Measurements from ENCODE around the gene C9orf43. TPM values are rescaled to one million over a fixed set of nuclear protein-coding genes. Genes with fewer than 3 reads are reported as not detected.
A peak's percentile ranks its signal among the peaks of the same experiment; 100 is the strongest.

Gene C9orf43
- total RNA-seq, 1 donor from 2014 or later, result 0.80 TPM

GRCh38 chr9:113452113-113452605, 41.6 kb downstream of the C9orf43 start:
- Mint-ChIP-seq H3K4me3 (no peak overlapping the region), H3K9me3 (no peaks in the 10 kb centered on the region), H3K27me3 (no peaks in the 10 kb centered on the region), H3K36me3 (no peaks in the 10 kb centered on the region), H3K4me1 (ENCODE audit: unreplicated experiment) (peaks cover 21% of the 10 kb centered on the region), H3K27ac (no peak overlapping the region)
- TF ChIP-seq, protein P1, sequence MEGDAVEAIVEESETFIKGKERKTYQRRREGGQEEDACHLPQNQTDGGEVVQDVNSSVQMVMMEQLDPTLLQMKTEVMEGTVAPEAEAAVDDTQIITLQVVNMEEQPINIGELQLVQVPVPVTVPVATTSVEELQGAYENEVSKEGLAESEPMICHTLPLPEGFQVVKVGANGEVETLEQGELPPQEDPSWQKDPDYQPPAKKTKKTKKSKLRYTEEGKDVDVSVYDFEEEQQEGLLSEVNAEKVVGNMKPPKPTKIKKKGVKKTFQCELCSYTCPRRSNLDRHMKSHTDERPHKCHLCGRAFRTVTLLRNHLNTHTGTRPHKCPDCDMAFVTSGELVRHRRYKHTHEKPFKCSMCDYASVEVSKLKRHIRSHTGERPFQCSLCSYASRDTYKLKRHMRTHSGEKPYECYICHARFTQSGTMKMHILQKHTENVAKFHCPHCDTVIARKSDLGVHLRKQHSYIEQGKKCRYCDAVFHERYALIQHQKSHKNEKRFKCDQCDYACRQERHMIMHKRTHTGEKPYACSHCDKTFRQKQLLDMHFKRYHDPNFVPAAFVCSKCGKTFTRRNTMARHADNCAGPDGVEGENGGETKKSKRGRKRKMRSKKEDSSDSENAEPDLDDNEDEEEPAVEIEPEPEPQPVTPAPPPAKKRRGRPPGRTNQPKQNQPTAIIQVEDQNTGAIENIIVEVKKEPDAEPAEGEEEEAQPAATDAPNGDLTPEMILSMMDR (conservative IDR thresholded peaks at IDR 0.05), result no peak
- DNase-seq (ENCODE audit: extremely low spot score, unreplicated experiment), result no peak

- H3K27ac Mint-ChIP-seq, result peak overlapping the region; percentile 88
Observed at GRCh38 chr9:113454914-113455761, 44.6 kb downstream of the C9orf43 start.

DNA sequence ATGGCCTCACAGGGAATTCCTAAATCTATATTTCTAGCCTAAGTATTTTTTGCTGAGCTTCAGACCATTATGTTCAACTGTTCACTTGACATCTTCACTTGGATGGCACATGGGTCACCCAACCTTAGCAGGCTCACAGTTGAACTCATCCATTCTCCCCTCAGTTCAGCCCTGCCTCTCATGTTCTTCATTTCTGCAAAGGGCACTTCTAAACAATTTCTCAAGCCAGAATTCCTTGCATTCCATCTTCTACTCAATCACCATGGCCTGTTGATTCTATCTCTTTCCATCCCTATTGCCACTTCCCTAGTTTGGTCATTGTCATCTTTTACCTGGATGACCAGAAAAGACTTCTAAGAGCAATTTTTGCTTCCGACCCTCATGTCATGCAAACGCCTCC, 45.7 kb downstream of the C9orf43 start:
- H3K27me3 Mint-ChIP-seq, result peaks cover 5% of the 10 kb centered on the region
- H3K4me1 Mint-ChIP-seq (ENCODE audit: unreplicated experiment), result peaks cover 23% of the 10 kb centered on the region
- TF ChIP-seq, protein P1 (conservative IDR thresholded peaks at IDR 0.05), result no peak
- H3K4me3 Mint-ChIP-seq, result peak overlapping the region; percentile 3
- no peak for DNase-seq (ENCODE audit: extremely low spot score, unreplicated experiment)
- peak overlapping the region; percentile 50 for H3K27ac Mint-ChIP-seq
- peaks cover 4% of the 10 kb centered on the region for H3K36me3 Mint-ChIP-seq
- H3K9me3 Mint-ChIP-seq, result no peaks in the 10 kb centered on the region

More at GRCh38 chr9:113454914-113455761, 44.6 kb downstream of the C9orf43 start:
- Mint-ChIP-seq H3K4me1 (ENCODE audit: unreplicated experiment) (peaks cover 23% of the 10 kb centered on the region), H3K36me3 (no peaks in the 10 kb centered on the region), H3K9me3 (no peaks in the 10 kb centered on the region), H3K27me3 (no peaks in the 10 kb centered on the region), H3K4me3 (no peak overlapping the region)
- no peak for DNase-seq (ENCODE audit: extremely low spot score, unreplicated experiment)
- TF ChIP-seq, protein P1 (conservative IDR thresholded peaks at IDR 0.05), result no peak

- Mint-ChIP-seq H3K27ac (no peak overlapping the region), H3K4me3 (no peak overlapping the region), H3K36me3 (peaks cover 4% of the 10 kb centered on the region), H3K9me3 (no peaks in the 10 kb centered on the region), H3K27me3 (peaks cover 32% of the 10 kb centered on the region), H3K4me1 (ENCODE audit: unreplicated experiment) (peaks cover 31% of the 10 kb centered on the region)
- TF ChIP-seq, protein P1 (conservative IDR thresholded peaks at IDR 0.05), result no peak
- DNase-seq (ENCODE audit: extremely low spot score, unreplicated experiment), result no peak
Observed at GRCh38 chr9:113461285-113461684, 50.7 kb downstream of the C9orf43 start.

GRCh38 chr9:113461943-113462342, 51.4 kb downstream of the C9orf43 start:
- no peaks in the 10 kb centered on the region for H3K9me3 Mint-ChIP-seq
- TF ChIP-seq, protein P1 (conservative IDR thresholded peaks at IDR 0.05), result no peak
- no peak for DNase-seq (ENCODE audit: extremely low spot score, unreplicated experiment)
- peaks cover 4% of the 10 kb centered on the region for H3K36me3 Mint-ChIP-seq
- no peak overlapping the region for H3K4me3 Mint-ChIP-seq
- H3K27ac Mint-ChIP-seq, result no peak overlapping the region
- H3K27me3 Mint-ChIP-seq, result peaks cover 32% of the 10 kb centered on the region
- peaks cover 28% of the 10 kb centered on the region for H3K4me1 Mint-ChIP-seq (ENCODE audit: unreplicated experiment)
